A673 (cell line): Measurements from ENCODE around the gene PARP16.

Source experiments
- EZH2 ChIP-seq: fragments of 200-600 bp; sonication (generic); IDR thresholded peaks from 2 replicates; pipeline ENCODE4 v1.6.1; 2017; ENCODE audit warnings: borderline replicate concordance, low read depth, mild to moderate bottlenecking, mixed read lengths, antibody characterized with exemption, low read length; ENCODE audit not compliant: poor library complexity, severe bottlenecking
- TF ChIP-seq, protein P1 (sequence below): fragments of 300-800, 200-600 bp; sonication (generic); conservative IDR thresholded peaks from 2 replicates; pipeline ENCODE4 v1.5.1; 2017; ENCODE audit warnings: low read depth, mild to moderate bottlenecking, antibody characterized with exemption, low read length, moderate library complexity, mixed read lengths

DNA sequence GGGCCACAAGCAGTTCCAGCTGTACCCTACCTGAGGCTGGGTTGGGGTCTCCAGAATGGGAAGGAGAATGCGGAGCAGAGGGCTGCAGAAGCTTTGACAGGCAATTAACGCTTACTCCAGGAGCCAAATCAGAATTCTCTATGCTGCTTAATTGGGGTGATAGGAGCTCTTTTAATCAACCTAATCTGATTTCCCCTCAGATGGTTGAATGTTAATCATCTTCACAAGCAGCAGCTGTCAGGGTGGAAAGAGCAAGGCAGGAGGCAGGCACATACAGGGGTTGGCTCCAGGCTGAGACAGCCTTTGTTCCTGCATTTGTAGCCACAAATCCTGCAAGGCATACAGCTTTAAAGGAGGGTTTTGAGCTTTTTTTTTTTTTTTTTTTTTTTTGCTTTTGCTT, 78.0 kb downstream of the PARP16 start:
- TF ChIP-seq, protein P1, sequence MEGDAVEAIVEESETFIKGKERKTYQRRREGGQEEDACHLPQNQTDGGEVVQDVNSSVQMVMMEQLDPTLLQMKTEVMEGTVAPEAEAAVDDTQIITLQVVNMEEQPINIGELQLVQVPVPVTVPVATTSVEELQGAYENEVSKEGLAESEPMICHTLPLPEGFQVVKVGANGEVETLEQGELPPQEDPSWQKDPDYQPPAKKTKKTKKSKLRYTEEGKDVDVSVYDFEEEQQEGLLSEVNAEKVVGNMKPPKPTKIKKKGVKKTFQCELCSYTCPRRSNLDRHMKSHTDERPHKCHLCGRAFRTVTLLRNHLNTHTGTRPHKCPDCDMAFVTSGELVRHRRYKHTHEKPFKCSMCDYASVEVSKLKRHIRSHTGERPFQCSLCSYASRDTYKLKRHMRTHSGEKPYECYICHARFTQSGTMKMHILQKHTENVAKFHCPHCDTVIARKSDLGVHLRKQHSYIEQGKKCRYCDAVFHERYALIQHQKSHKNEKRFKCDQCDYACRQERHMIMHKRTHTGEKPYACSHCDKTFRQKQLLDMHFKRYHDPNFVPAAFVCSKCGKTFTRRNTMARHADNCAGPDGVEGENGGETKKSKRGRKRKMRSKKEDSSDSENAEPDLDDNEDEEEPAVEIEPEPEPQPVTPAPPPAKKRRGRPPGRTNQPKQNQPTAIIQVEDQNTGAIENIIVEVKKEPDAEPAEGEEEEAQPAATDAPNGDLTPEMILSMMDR = no peak
- no peak for TF ChIP-seq EZH2
